ENCODE data around the gene RSBN1.

- TF ChIP-seq CTCF (conservative IDR thresholded peaks at IDR 0.05 in 1 of 2, IDR thresholded peaks at IDR 0.05 in 1 of 2; ENCODE audit: extremely low read depth in 1 of 2, insufficient read depth in 1 of 2, low read depth in 1 of 2, low read length in 2 of 2) (no peak), EZH2 (IDR thresholded peaks at IDR 0.05; ENCODE audit: borderline replicate concordance, low read length) (no peak)
Measured at GRCh38 chr1:113861641-113862040, 49.4 kb upstream of the RSBN1 start.
